Epithelial cell of prostate (primary cell): Measurements from ENCODE around the gene RIC1.
"Not testable (repeated sequence)": the region's sequence is repeated elsewhere in the genome, so short reads cannot be mapped to it uniquely, and the experiment has no call there.

Source experiments
- DNase-seq: peaks from one replicate; pipeline ENCODE4 v3.0.0-alpha.2; 2011; ENCODE audit warnings: low read depth, low spot score
- H3K27ac ChIP-seq: fragments of 450-650 bp; 2 replicates; pipeline ENCODE4 v1.5.1; 2017; ENCODE audit warnings: mild to moderate bottlenecking

RIC1 gene

GRCh38 chr9:5778805-5779204, 149.9 kb downstream of the RIC1 start:
- DNase-seq, result no peak
- no peak overlapping the region for H3K27ac ChIP-seq

GRCh38 chr9:5779705-5780218, 150.9 kb downstream of the RIC1 start:
- DNase-seq, result not testable (repeated sequence)

GRCh38 chr9:5783420-5783819, 154.5 kb downstream of the RIC1 start:
- H3K27ac ChIP-seq, DNase-seq: not testable (repeated sequence)

More at GRCh38 chr9:5779705-5780218, 150.9 kb downstream of the RIC1 start:
- H3K27ac ChIP-seq, result not testable (repeated sequence)

GRCh38 chr9:5783982-5784381, 155.1 kb downstream of the RIC1 start:
- H3K27ac ChIP-seq, result no peak overlapping the region
- DNase-seq, result no peak

DNA sequence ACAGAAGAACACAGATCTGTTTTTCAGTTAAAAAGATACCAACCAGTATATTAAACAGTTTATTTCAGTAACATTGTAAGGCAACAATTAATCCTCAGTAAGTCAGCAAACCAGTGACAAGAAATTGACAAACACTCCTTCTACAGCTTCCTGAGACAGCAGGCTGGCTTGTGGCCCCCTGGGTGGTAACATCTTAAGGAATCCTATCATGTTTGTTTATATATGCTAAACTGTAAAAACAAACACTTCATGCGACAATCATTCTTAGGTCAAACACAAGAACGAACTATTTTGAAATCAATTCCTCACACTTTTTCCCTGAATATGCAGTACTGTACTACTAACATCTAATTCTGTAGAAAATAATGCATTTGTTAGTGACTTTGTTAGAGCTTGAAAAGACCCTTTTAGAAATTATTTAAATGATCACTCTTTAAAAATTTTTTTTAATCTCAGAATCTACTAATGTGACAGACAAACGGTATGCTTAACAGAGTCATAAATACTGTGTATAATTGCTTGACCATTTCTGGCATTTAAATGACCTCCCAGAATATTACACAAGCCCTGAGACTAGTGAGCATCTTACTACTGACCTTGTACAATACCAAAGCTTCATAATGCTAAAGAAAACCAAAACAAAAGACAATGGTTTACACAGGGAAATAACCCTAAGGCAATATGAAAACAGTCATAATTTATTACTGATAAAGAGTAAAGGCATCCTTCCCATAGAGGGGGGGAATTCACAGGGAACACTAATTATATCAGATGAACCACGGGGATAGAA, 155.8 kb downstream of the RIC1 start:
- no peak overlapping the region for H3K27ac ChIP-seq
- DNase-seq, result no peak

- no peak for DNase-seq
- H3K27ac ChIP-seq, result no peak overlapping the region
These were observed 157.6 kb downstream of the RIC1 start for GRCh38 chr9:5786370-5787127.

- no peak overlapping the region for H3K27ac ChIP-seq
- DNase-seq, result no peak
These were observed 158.3 kb downstream of the RIC1 start for GRCh38 chr9:5787220-5787619.

- no peak for DNase-seq
- no peak overlapping the region for H3K27ac ChIP-seq
These were observed 158.9 kb downstream of the RIC1 start for GRCh38 chr9:5787759-5788302.

DNA sequence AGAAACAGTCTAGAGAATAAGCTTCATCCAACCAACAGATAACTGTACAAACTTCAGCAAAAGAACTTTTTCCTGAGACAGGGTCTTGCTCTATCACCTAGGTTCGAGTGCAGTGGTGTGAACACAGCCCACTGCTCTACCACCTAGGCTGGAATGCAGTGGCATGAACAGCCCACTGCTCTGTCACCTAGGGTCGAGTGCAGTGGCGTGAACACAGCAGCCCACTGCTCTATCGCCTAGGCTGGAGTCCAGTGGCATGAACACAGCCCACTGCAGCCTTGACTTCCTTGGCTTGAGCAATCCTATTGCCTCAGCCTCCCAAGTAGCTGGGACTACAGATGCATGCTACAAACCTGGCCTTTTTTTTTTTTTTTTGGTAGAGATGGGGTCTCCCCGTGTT, 160.6 kb downstream of the RIC1 start:
- DNase-seq, result no peak
- H3K27ac ChIP-seq, result no peak overlapping the region

DNA sequence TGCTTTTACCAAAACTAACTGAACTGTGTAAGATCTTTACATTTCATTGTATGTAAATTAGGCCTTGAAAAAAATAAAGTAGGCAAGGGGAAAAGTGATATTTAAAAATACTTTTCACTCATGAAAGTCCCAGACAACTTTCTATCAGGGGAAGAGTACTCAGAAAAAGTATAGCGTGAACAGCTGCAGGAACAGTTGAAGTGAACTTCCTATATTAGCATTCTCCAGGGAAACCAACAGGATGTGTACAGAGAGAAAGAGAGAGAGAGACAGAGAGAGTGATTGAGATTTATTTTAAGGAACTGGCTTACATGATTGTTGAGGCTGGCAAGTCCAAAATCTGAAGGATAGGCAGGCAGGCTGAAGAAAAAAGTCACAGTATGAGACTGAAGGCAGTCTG, 162.0 kb downstream of the RIC1 start:
- DNase-seq, result no peak
- no peak overlapping the region for H3K27ac ChIP-seq

- DNase-seq, result no peak
- no peak overlapping the region for H3K27ac ChIP-seq
These were observed 163.0 kb downstream of the RIC1 start for GRCh38 chr9:5791870-5792269.

- no peak for DNase-seq
- no peak overlapping the region for H3K27ac ChIP-seq
These were observed 164.9 kb downstream of the RIC1 start for GRCh38 chr9:5793812-5794211.

GRCh38 chr9:5796298-5796697, 167.4 kb downstream of the RIC1 start:
- DNase-seq, result no peak
- H3K27ac ChIP-seq, result no peak overlapping the region

DNA sequence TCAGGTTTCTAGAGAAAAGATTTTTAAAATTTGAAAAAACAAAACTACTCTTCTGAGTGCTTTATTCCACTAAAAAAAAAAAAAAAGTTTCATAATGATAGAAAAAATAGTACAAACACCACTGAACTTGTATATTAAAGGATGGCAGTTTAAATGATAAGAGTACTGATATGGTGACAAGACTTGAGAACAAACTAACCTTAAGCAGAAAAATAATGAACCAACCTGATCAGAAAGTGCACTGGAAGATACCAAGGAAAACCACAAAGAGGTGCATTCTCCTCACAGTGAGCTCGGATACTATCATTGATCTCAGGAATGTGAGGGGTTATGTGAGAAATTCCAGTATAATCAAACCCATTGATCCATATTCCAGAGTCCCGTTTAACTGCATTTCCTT, 169.7 kb downstream of the RIC1 start:
- H3K27ac ChIP-seq, result no peak overlapping the region
- DNase-seq, result no peak

GRCh38 chr9:5799314-5799713, 170.4 kb downstream of the RIC1 start:
- no peak overlapping the region for H3K27ac ChIP-seq
- no peak for DNase-seq

- H3K27ac ChIP-seq, DNase-seq: not testable (repeated sequence)
These were observed 171.5 kb downstream of the RIC1 start for GRCh38 chr9:5800378-5800777.

- no peak for DNase-seq
- H3K27ac ChIP-seq, result no peak overlapping the region
These were observed 172.2 kb downstream of the RIC1 start for GRCh38 chr9:5800969-5801738.

DNA sequence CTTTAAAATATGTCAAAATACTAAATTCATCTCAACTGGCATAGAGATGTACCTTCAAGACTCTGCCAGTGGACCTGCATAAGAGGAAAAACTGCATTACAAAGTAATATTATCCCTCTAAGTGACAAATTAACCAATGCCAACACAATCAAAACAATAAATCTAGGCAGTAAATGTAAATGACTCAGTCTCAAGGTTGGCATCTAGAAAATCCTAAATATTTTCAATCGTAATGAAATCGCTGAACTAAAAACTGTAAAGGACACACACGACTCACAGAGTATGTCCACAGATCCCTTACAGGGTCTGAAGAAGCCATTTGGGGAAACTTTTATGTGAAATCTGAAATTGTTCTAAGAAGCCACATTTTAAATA, 172.8 kb downstream of the RIC1 start:
- no peak overlapping the region for H3K27ac ChIP-seq
- no peak for DNase-seq

DNA sequence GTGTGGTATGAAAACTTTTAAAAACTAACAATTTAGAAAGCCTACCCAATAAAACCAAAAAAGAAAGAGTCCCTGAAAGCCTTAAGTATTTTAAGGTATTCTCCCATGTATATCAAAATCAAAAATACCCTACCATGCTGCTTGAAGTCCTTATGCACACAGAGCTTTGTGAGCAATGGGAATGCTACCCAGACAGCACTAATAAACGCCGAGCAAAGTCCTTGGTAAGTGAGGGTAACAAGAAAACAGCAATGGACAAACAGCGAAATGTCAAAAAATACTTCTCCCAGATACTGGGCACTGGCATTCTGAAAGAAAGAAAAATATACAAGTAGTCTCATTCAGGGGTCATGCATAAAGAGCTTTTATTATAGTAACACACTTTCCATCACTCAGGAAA, 176.6 kb downstream of the RIC1 start:
- no peak overlapping the region for H3K27ac ChIP-seq
- DNase-seq, result no peak

GRCh38 chr9:5811751-5812150, 182.8 kb downstream of the RIC1 start:
- no peak for DNase-seq
- no peak overlapping the region for H3K27ac ChIP-seq
